Fibroblast of pulmonary artery (primary cell): ENCODE results near the gene MROH8.
A peak's percentile ranks its signal among the peaks of the same experiment; 100 is the strongest.

ENCODE experiments used
- DNase-seq: peaks from one replicate; pipeline ENCODE4 v3.0.0-alpha.2; 2010; ENCODE audit warnings: low read depth
- H3K4me3 ChIP-seq: replicated peaks from 2 replicates; pipeline ENCODE4 v1.5.1; 2011; ENCODE audit warnings: low read depth, mild to moderate bottlenecking, control low read depth, low read length, moderate library complexity
- TF ChIP-seq, protein P1 (sequence below): IDR thresholded peaks from 2 replicates; pipeline ENCODE4 v1.5.1; 2011; ENCODE audit warnings: mild to moderate bottlenecking, control low read depth, low read length, inconsistent platforms; ENCODE audit errors: missing control alignments

The MROH8 gene

DNA sequence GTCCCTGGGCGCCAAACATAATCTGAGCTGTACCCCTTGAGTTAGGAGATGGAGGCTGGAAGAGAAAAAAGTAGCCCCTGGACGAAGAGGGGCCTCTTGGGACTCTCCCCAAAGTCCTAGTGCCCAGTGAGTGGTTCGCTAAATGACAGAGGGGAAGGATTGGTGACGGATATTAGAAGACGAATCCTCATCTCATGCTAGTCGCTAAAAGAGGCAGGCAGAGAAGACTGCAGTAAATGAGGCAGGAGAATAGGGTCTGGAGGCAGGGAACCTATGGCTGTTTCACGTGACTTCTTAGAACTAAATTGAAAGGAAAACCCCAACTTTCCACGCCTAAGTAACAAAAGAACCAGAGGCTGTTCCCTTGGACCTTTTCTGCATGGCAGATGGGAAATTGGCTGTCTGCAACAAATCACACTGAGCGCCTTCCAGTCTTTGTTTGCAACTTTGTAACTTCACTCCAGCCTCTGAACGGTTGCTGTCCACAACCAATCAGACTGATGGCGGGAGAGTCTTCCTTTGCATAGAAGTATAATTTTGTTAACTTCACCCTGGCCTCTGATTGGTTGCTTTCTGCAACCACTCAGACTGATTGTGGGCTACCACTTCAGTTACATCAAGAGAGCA lies 82.8 kb downstream of the MROH8 start:
- TF ChIP-seq, protein P1, sequence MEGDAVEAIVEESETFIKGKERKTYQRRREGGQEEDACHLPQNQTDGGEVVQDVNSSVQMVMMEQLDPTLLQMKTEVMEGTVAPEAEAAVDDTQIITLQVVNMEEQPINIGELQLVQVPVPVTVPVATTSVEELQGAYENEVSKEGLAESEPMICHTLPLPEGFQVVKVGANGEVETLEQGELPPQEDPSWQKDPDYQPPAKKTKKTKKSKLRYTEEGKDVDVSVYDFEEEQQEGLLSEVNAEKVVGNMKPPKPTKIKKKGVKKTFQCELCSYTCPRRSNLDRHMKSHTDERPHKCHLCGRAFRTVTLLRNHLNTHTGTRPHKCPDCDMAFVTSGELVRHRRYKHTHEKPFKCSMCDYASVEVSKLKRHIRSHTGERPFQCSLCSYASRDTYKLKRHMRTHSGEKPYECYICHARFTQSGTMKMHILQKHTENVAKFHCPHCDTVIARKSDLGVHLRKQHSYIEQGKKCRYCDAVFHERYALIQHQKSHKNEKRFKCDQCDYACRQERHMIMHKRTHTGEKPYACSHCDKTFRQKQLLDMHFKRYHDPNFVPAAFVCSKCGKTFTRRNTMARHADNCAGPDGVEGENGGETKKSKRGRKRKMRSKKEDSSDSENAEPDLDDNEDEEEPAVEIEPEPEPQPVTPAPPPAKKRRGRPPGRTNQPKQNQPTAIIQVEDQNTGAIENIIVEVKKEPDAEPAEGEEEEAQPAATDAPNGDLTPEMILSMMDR, result no peak
- no peak overlapping the region for H3K4me3 ChIP-seq
- no peak for DNase-seq

DNA sequence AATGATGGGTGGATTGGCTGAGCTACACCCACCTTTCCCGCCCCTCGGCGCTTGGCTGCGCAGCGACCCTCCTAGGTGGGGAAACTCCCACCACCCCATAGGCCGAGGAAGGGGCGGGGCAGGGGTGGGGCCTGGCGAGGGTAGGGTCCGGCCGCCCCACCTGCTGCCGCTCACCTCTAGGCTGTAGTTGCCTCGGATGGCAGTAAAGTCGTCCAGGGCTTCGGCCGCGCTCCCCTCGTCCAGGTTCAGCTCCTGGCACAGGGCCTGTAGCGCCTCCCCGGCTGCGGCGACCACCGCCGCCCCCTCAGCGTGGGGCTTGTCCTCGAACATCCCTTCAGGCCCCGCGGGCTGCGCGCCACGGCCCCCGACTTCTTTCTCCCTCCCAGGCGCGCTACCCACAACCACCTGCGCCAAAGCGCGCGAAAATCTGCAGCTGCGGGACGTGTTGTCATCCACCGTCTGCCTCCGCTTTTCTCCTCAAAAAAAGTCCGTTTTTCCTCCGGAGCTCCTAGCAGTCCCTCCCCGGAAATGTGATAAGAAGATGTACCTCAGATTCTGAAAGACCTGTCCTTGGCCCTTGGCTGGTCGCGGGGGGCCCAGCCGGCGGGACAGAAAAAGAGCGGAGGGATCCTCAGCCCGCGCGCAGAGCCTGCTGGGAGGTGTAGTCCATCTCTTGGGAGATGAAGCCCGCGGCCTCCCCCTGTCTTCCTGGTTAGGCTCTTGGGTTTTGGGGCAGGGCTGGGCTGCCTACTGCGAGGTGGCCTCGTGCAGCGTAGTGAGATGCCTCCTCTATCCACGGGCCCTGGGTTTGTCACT lies 83.5 kb downstream of the MROH8 start, which contains the start of gene RBL1:
TSS of gene RBL1 (minus strand) at position 399 of the 816 bp plus-strand sequence. CDS start at position 330, 69 bp downstream.
- DNase-seq, result peak; percentile 78
- TF ChIP-seq, protein P1, result peak; percentile 40
- H3K4me3 ChIP-seq, result peak within 1 kb of the TSS; percentile 77

DNA sequence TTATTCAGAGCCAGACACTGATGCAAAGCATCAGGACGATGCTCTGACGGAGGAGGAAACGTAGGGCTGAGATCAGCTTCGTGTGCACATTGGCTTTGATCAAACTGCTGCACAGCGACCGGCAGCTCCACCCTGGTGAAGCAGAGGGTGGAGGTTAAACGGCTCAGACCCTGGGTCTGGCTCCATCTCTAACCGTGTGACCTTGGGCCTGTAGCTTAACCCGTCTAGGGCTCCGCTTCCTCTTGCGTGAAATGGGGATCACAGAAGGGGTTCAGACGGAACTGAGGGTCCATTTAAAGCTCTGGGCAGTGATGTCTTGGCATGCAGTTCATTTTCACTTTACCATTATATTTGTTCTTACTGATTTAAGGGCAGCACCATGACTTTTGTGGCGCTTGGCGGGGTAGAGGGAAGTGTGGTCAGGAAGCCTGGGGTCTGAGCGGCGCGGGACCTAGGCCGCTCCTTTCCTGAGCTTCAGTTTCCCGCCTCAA lies 84.2 kb downstream of the MROH8 start:
- TF ChIP-seq, protein P1, result no peak
- H3K4me3 ChIP-seq, result peak overlapping the region; percentile 77
- peak; percentile 5 for DNase-seq

DNA sequence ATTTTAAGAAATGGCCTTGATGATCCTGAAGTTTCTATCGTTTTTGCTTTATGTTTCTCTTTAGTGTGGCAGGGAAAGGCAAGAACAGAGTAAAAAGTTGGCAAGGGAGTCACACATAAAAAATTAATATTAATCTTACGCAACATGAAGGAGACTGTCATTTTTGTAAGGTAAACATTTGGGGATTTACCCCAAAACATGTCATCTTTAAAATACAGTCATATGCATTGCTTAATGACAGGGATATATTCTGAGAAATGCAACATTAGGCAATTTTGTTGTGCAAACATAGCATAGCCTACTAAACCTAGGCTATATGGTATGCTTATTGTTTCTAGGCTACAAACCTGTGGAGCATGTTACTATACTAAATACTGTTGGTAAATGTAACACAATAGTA lies 88.9 kb downstream of the MROH8 start:
- no peak overlapping the region for H3K4me3 ChIP-seq
- no peak for DNase-seq
- TF ChIP-seq, protein P1, result no peak

DNA sequence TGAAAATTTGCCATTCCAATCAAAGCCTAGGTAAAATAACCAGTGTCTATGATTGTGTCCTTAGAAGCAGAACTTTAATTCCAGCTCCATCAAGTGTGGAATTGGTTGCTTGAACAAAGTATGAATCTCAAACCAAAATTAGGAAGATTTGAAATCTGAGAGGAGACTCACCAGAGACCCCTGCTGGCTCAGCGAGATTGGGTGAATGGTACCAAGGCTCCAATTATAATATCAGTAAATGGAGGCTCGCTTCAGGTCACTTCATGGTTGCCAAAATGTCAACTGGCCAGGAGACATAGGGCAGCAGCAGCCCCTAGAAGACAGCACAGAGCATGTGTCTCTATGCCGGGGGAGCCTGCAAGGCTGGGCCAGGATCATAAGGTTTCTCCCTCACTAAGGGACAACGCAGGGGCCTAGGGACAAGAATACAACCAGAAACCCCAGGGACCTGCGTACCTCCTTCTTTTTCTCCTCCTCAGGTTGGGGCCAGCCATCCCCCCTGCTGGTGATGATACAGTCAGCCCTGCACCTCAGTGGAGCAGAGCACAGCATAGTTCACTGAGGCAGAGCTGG lies 97.5 kb downstream of the MROH8 start:
- DNase-seq, result no peak
- TF ChIP-seq, protein P1, result peak; percentile 55
- no peak overlapping the region for H3K4me3 ChIP-seq

DNA sequence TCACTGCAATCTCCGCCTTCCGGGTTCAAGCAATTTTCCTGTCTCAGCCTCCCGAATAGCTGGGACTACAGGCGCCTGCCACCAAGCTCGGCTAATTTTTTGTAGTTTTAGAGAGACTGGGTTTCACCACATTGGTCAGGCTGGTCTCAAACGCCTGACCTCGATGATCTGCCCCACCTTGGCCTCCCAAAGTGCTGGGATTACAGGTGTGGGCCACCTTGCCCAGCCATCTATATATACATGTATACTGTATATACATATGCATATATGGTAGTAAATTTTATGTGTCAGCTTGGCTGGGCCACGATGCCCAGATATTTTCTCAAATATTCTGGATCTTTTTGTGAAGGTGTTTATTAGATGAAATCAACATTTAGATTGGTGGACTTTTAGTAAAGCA lies 102.3 kb downstream of the MROH8 start:
- TF ChIP-seq, protein P1, result no peak
- no peak for DNase-seq
- H3K4me3 ChIP-seq, result no peak overlapping the region
